Measurements from ENCODE around the gene DPP9.
"Not testable (repeated sequence)": the region's sequence is repeated elsewhere in the genome, so short reads cannot be mapped to it uniquely, and the experiment has no call there.

The DPP9 gene

DNA sequence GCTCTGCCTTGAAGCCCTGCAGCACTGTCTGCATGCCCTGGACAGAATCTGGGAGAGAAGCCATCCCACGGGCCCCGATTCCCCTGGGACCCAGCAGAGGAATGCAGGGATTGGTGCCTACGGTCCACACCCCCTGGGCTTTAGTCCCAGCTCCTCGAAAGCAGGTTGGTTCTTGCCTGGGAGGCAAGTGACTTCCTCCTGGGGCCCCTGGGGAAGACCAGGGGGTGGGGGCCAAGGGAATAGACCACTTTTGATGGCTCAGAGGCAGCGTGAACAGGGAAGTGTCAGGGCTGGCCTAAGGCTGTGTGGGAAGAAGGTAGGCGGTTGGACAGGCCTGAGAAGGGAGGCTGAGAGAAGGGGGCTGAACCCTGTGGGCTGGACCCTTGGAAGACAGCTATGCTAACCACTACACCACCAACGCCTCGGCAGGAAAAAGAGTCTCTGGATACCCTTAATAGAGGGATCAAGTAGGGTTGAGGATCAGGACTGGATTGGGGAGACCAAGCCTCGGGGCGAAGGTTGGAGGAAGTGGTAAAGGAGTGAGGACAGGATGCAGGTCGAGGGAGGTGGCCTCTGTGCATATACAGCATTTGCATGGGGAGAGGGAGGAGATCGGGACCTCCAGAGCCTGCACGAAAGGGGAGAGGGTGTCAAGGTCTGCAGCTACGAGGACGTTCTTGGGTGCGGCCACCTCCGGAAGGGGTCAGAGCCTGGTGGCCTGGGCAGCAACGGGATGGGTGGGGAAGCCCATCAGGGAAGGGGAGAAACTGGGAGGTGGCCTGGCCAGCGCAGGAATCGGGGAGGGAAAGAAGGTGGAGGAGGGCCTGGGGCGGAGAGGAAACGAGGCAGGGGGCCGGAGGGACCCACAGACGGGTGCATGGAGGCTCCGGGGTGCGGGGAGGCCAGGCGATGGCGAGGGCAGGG lies 709 bp downstream of the DPP9 start:
- Mint-ChIP-seq H3K4me3 (peak overlapping the region; percentile 99), H3K27ac (peak overlapping the region; percentile 99), H3K4me1 (ENCODE audit: low read depth) (peaks cover 23% of the 10 kb centered on the region), H3K9me3 (no peaks in the 10 kb centered on the region), H3K27me3 (ENCODE audit: low read depth) (peaks cover 8% of the 10 kb centered on the region), H3K36me3 (ENCODE audit: low read depth) (peaks cover 19% of the 10 kb centered on the region)
- DNase-seq (ENCODE audit: low spot score), result peak; percentile 10

DNA sequence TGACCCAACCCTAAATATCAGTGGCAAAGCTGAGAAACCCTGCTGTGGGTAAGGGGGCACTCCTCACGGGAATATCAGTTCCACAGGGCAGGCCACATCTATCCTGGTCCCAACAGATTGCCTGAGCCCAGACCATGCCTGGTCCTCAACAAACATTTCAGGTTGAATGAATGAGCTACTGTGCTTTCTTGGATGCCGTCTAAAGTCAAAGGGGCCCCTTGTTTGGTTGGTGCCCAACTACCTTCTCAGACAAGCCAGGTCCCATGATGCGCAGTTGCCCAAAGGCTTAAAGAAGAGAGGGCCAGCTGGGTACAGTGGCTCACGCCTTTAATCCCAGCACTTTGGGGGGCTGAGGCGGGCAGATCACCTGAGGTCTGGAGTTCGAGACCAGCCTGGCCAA lies 2.4 kb downstream of the DPP9 start:
- H3K27me3 Mint-ChIP-seq (ENCODE audit: low read depth), result peaks cover 8% of the 10 kb centered on the region
- DNase-seq (ENCODE audit: low spot score), result no peak
- no peak overlapping the region for H3K27ac Mint-ChIP-seq
- H3K36me3 Mint-ChIP-seq (ENCODE audit: low read depth), result peaks cover 31% of the 10 kb centered on the region
- peak overlapping the region; percentile 99 for H3K4me3 Mint-ChIP-seq
- H3K9me3 Mint-ChIP-seq, result no peaks in the 10 kb centered on the region
- H3K4me1 Mint-ChIP-seq (ENCODE audit: low read depth), result peaks cover 23% of the 10 kb centered on the region

DNA sequence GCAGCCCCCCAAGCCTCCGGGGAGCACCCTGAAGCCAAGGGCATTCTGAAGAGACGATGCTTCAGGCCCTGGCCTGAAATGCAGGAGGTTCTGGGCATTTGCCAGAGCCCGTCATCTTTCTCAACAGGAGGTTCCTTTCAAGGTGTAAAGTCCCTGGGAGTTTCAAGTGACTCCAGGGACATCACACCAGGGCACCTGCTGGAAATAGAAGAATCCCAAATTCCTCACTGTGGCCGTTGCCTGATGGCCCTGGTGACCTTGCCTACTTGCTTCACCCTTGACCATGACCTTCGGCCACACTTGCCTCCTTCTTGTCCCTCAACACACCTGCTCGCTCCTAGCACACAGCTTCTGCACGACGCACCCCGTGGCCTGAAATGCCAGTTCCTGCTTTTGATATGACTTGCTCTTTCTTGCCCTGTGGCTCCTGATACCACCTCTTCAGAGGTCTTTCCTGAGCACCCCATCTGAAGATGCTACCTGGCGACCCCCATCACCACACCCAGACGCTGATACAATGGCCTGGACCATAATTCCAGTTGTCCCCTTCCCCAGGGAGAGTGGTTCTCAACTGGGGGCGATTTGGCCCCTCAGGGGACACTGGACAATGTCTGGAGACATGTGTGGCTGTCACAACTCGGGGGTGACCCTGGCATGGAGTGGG lies 3.5 kb downstream of the DPP9 start:
- Mint-ChIP-seq H3K4me1 (ENCODE audit: low read depth) (peaks cover 19% of the 10 kb centered on the region), H3K27ac (no peak overlapping the region), H3K36me3 (ENCODE audit: low read depth) (peaks cover 39% of the 10 kb centered on the region), H3K4me3 (no peak overlapping the region), H3K9me3 (no peaks in the 10 kb centered on the region), H3K27me3 (ENCODE audit: low read depth) (peaks cover 8% of the 10 kb centered on the region)
- no peak for DNase-seq (ENCODE audit: low spot score)

DNA sequence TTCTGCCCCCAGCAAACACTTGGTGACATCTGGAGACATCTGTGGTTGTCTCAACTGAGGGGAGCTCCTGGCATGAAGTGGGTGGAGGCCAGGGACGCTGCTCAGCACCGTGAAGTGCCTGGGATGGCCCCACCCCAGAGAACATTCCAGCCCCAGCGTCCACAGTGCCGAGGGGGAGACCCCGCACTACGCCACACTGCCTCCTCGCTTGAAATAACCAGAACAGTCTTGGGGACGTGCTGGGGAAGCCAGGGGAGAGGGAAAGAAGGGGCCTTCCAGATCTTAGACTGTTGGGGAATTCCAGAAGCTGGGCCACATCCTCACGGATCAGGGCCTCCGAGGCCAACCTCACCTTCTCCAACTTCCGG lies 4.2 kb downstream of the DPP9 start:
- Mint-ChIP-seq H3K27me3 (ENCODE audit: low read depth) (peaks cover 5% of the 10 kb centered on the region), H3K36me3 (ENCODE audit: low read depth) (peaks cover 42% of the 10 kb centered on the region), H3K4me3 (no peak overlapping the region), H3K4me1 (ENCODE audit: low read depth) (peaks cover 12% of the 10 kb centered on the region), H3K9me3 (no peaks in the 10 kb centered on the region), H3K27ac (no peak overlapping the region)
- DNase-seq (ENCODE audit: low spot score), result no peak

DNA sequence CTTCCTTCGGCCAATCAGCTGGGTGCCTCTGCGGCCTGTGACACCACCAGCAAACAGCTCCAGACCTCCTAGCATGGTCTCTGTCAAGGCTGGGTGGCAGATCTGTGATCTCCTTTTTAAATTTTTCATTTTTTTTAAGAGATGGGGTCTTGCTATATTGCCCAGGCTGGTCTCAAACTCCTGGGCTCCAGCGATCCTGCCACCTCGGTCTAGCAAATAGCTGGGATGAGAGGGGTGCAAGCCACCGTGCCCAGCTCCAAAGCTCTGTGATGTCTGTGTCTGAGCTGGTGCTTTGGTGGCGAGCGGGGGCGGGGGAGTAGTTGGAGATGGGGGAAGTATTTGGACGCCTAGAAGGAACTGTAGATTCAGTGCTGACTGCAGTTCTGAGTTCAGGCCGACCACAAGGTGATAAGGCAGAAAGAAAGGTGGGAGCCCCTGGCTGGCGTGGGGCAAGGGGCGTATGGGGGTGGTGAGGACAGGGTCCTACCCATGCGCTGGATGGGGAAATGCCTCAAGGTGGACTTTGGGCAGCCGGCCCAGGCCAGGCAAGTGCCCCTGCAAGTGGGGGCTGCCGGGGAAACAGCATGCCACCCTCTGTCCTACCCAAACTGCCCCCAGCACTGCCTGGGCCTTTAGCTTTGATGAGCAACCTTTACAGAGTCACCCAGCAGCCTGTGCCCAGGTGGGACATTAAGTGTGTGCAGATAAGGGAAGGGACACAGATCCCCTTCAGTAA lies 5.5 kb downstream of the DPP9 start:
- Mint-ChIP-seq H3K9me3 (no peaks in the 10 kb centered on the region), H3K27me3 (ENCODE audit: low read depth) (no peaks in the 10 kb centered on the region), H3K36me3 (ENCODE audit: low read depth) (peaks cover 44% of the 10 kb centered on the region), H3K27ac (no peak overlapping the region), H3K4me1 (ENCODE audit: low read depth) (peaks cover 8% of the 10 kb centered on the region), H3K4me3 (no peak overlapping the region)
- no peak for DNase-seq (ENCODE audit: low spot score)

DNA sequence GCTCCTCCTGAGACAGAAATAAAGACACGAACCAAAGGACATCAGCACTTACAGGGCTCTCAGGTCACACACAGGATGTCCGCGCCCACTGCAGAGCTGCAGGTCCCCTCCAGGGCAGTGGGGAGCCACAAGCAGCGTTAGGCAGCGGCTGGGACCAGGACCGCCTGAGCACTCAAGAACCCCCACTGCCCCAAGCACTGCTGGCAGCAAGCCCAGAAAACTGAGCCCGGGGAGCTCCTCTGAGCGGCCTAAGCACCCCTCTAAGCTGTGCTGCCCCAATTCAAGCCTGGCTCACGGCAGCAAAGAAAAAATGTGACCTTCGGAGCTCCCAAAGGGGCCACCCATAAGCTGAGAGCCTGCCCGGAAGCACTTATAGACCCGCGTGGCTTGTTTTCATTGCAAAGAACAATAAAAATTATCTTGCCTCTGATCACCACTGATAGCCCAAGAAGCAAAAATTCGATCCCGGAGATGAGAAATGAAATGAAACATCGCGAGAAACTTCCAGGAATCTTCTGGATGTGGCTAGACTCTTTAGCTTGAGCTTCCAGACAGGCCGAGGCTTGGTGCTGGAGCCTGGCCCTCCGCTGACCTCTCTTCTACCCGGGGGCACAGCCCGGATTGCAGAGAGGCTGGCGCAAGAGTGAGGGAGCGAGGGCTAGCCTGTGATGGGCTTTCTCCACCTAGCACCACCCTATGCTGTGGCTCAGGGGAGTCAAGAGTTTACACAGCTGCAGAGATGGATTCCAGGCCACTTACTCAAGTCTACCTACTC lies 6.3 kb downstream of the DPP9 start:
- no peak for DNase-seq (ENCODE audit: low spot score)
- H3K4me3 Mint-ChIP-seq, result no peak overlapping the region
- H3K9me3 Mint-ChIP-seq, result no peaks in the 10 kb centered on the region
- peaks cover 48% of the 10 kb centered on the region for H3K36me3 Mint-ChIP-seq (ENCODE audit: low read depth)
- H3K27ac Mint-ChIP-seq, result no peak overlapping the region
- no peaks in the 10 kb centered on the region for H3K27me3 Mint-ChIP-seq (ENCODE audit: low read depth)
- peaks cover 6% of the 10 kb centered on the region for H3K4me1 Mint-ChIP-seq (ENCODE audit: low read depth)

DNA sequence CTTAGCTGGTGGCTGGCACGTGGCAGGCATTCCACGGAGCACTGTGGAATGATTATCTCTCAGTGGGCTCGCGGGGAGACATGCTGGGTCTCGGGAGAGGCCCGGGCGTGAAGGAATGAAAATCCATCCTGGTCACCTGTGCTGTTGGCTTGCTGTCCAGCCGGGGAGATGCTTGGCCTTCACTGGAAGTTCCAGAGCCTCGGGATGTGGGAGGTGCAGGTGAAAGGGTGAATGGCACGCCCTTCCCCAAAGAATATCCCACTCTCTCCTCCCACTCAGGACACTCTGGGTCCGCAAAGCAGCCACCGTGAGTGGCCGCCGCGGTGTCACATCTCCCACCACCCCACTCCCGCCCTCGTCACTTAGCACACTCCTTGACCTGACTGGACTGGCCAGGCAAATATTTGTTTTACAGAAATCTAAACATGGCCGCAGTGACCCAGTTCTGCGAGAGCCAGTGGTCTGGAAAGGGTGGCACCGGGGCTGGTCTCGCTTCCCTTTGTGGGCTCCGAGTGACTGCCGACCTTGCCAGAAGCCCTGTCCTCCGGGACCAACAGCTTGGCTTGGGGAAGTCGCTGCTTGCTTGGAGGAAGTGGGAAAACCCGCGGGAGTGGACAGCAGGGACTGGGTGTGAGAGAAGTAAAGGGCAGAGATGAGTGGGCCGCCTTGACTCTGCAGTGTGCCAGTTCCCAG lies 8.0 kb downstream of the DPP9 start:
- Mint-ChIP-seq H3K27me3 (ENCODE audit: low read depth) (no peaks in the 10 kb centered on the region), H3K9me3 (no peaks in the 10 kb centered on the region), H3K4me3 (no peak overlapping the region), H3K4me1 (ENCODE audit: low read depth) (peaks cover 2% of the 10 kb centered on the region), H3K27ac (no peak overlapping the region), H3K36me3 (ENCODE audit: low read depth) (peaks cover 49% of the 10 kb centered on the region)
- DNase-seq (ENCODE audit: low spot score), result no peak

DNA sequence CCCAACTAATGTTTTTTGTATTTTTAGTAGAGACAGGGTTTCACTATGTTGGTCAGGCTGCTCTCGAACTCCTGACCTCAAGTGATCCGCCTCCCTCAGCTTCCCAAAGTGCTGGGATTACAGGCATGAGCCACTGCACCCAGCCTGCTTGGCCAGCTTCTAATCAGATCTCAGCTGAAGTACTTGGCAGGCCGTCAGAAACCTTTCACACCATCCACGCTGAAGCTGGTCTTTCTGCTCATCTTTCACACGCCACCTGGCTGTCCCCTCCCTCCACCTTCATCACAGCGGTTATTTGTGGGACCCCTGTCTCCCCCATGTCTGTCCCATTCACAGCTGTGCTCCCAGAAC lies 8.5 kb downstream of the DPP9 start:
- H3K4me3 Mint-ChIP-seq; H3K4me1 Mint-ChIP-seq (ENCODE audit: low read depth); H3K27me3 Mint-ChIP-seq (ENCODE audit: low read depth); H3K27ac Mint-ChIP-seq; DNase-seq (ENCODE audit: low spot score); H3K9me3 Mint-ChIP-seq: not testable (repeated sequence)
- peaks cover 46% of the 10 kb centered on the region for H3K36me3 Mint-ChIP-seq (ENCODE audit: low read depth)

DNA sequence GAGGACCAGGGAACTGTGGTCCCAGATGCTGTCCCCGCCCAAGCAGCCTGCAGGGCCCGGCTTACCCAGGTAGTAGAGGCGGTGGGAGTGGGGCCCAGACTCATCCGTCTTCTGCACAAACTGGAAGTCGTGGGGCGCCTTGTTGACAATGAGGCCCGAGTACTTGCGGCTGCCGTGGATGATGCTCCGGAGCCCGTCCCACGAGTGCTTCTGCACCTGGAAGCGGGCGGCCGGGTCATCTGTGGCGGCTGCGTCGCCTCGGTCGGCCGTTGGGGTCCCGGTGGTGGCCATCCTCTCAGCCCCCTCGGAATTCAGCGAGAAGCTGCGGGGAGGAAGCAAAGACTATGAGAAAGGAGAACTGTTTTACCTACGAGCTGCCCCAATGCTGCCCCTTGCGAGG lies 9.6 kb downstream of the DPP9 start:
- H3K36me3 Mint-ChIP-seq (ENCODE audit: low read depth), result peaks cover 49% of the 10 kb centered on the region
- H3K9me3 Mint-ChIP-seq, result no peaks in the 10 kb centered on the region
- H3K27me3 Mint-ChIP-seq (ENCODE audit: low read depth), result no peaks in the 10 kb centered on the region
- no peak overlapping the region for H3K4me3 Mint-ChIP-seq
- no peak overlapping the region for H3K27ac Mint-ChIP-seq
- peaks cover 5% of the 10 kb centered on the region for H3K4me1 Mint-ChIP-seq (ENCODE audit: low read depth)
- DNase-seq (ENCODE audit: low spot score), result no peak

DNA sequence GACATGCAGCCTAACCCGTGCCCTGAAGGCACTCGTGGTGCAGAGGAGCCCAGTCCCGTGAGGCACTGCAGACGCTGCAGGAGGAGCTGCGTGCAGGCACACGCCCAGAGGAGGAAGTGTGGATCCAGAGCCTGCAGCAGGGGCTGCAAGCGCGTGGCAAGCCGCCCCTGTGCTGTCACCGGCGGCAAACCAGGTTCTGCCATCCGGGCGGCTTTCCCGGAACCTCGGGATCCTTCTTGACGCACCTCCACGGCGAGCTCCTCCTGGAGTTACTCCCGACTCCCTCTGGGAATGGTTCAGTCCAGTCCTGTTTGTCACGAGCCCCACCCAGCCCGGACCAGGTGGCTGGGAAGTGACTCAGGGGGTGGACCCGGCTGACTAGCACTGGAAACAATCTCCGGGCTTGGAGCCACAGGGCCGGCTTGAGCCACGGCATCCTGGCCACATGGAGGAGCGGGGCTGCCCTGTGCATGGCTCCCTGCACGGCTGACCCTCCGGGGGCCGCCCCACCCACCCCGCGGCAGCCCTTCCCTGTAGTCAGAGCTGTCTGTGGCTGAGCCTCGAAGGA lies 10.2 kb downstream of the DPP9 start:
- no peak for DNase-seq (ENCODE audit: low spot score)
- Mint-ChIP-seq H3K4me1 (ENCODE audit: low read depth) (peaks cover 5% of the 10 kb centered on the region), H3K36me3 (ENCODE audit: low read depth) (peaks cover 45% of the 10 kb centered on the region), H3K4me3 (no peak overlapping the region), H3K9me3 (no peaks in the 10 kb centered on the region), H3K27ac (no peak overlapping the region), H3K27me3 (ENCODE audit: low read depth) (no peaks in the 10 kb centered on the region)

DNA sequence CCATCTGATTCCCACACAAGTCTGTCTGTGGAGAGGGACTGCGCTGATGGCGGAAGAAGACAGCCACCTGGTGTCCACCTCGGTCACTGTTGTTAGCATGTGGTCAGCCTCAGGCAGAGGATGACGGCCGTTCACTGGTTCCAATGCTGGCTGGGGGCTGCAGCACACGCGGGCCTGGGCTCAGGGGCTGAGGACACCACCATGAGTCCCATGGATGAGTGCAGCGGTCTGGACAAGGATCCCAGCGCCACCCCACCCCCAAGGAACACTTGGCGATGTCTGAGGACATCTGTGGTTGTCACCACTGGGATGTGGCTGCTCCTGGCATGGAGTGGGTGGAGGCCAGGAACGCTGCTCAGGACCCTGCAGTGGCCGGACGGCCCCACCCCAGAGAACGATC lies 10.9 kb downstream of the DPP9 start:
- no peak overlapping the region for H3K27ac Mint-ChIP-seq
- H3K9me3 Mint-ChIP-seq, result no peaks in the 10 kb centered on the region
- peaks cover 41% of the 10 kb centered on the region for H3K36me3 Mint-ChIP-seq (ENCODE audit: low read depth)
- peaks cover 5% of the 10 kb centered on the region for H3K4me1 Mint-ChIP-seq (ENCODE audit: low read depth)
- H3K4me3 Mint-ChIP-seq, result no peak overlapping the region
- no peak for DNase-seq (ENCODE audit: low spot score)
- H3K27me3 Mint-ChIP-seq (ENCODE audit: low read depth), result no peaks in the 10 kb centered on the region

DNA sequence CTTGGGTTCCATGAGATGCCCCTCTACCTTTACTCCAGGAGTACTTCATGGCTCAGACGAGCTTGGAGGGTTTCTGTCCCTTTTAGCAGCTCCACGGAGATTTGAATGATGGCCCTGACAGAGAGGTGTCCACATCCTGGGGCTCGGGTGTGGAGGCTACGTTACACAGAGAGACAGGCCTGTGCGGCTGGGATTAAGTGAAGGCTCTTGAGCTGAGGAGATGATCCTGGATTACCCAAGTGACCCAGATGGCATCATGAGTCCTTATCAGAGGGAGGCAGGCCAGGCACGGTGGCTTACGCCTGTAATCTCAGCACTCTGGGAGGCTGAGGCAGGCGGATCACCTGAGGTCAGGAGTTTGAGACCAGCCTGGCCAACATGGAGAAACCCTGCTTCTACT lies 12.4 kb downstream of the DPP9 start:
- Mint-ChIP-seq H3K9me3 (no peaks in the 10 kb centered on the region), H3K27ac (no peak overlapping the region), H3K4me3 (no peak overlapping the region), H3K4me1 (ENCODE audit: low read depth) (peaks cover 5% of the 10 kb centered on the region), H3K36me3 (ENCODE audit: low read depth) (peaks cover 31% of the 10 kb centered on the region), H3K27me3 (ENCODE audit: low read depth) (no peaks in the 10 kb centered on the region)
- no peak for DNase-seq (ENCODE audit: low spot score)

DNA sequence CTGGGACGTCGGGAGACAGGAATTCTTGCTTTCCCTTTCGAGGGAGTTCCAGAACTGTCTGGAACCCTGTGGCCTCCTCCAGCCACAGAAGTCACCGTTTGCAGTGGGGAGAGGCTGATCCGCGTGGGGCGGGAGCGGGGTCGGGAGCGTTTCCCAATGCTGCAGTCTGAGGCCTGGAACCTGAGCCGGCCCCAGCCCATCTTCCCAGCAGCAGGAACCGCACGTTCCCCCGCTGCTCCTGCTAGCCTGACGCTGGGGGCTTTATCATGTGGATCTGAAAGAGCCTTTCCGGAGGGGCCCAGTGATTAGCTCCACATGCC lies 13.4 kb downstream of the DPP9 start:
- DNase-seq (ENCODE audit: low spot score), result no peak
- peaks cover 5% of the 10 kb centered on the region for H3K4me1 Mint-ChIP-seq (ENCODE audit: low read depth)
- no peaks in the 10 kb centered on the region for H3K9me3 Mint-ChIP-seq
- H3K27ac Mint-ChIP-seq, result no peak overlapping the region
- H3K36me3 Mint-ChIP-seq (ENCODE audit: low read depth), result peaks cover 23% of the 10 kb centered on the region
- no peak overlapping the region for H3K4me3 Mint-ChIP-seq
- H3K27me3 Mint-ChIP-seq (ENCODE audit: low read depth), result no peaks in the 10 kb centered on the region

Measured in T-helper 2 cell treated with Interferon-gamma antibody and Interleukin-4, amounts not matched to agents 5 μg/mL and 100 μg/mL, for 36 hours (primary cell).